HG03280 (cell line): Measurements from ENCODE around the gene WFIKKN1.
"Not testable (repeated sequence)": the region's sequence is repeated elsewhere in the genome, so short reads cannot be mapped to it uniquely, and the experiment has no call there.

Experiments used
- ATAC-seq: cut with Tn5 transposase; IDR thresholded peaks from one replicate; pipeline ENCODE4 v1.9.1; 2021; ENCODE audit warnings: mild to moderate bottlenecking, moderate library complexity; ENCODE audit not compliant: unreplicated experiment

WFIKKN1 gene

GRCh38 chr16:593807-594206 lies 37.0 kb upstream of the WFIKKN1 start:
- ATAC-seq: no peak

DNA sequence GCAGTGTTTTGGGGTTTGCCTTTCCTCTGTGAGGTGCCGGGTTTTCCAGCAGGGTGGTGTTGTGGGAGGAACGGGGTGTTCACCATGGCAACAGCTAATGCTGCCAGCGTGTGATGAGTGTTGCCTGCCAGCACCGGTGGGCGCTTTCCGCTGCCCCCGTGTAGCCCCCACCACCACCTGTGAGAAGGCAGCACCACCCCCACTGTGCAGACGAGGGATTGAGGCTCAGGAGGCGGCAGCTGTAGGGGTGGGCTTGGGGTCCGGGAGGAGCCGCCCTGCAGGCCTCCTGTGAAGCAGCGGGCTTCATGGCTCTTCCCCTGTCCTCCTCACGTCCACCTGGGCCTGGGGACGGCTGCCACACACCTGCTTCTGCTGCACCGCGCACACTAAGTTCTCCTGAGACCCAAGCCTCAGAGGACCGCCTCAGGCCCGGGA lies 35.7 kb upstream of the WFIKKN1 start:
- no peak for ATAC-seq

- no peak for ATAC-seq
Observed at GRCh38 chr16:595942-596735, 34.6 kb upstream of the WFIKKN1 start.

DNA sequence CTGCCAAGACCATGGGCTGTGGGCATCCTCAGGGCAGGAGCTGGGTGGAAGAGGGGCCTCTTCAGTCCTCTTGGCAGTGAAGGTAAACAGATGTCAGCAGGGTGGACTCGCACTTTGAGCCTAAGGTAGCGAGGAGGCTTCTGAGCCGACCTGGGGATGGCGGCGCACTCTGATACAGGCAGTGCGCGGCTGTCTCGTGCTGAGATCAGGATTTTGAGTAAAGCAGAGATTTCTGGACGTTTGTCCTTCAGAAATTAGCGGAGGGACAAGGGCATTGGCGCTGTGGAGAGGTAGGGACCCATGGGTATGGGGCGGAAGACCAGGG lies 34.1 kb upstream of the WFIKKN1 start:
- no peak for ATAC-seq

DNA sequence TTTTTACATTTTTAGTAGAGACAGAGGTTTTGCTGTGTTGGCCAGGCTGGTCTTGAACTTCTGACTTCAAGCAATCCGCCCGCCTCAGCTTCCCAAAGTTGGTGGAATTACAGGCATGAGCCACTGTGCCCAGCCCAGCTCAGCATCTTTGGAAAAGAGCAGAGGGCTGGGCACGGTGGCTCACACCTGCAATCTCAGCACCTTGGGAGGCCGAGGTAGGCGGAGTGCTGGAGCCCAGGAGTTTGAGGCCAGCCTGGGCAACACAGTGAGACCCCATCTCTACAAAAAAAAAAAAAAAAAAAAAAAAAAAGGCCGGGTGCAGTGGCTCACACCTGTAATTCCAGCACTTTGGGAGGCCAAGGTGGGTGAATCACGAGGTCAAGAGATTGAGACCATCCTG lies 33.1 kb upstream of the WFIKKN1 start:
- not testable (repeated sequence) for ATAC-seq

- no peak for ATAC-seq
Observed at GRCh38 chr16:598823-599739, 31.7 kb upstream of the WFIKKN1 start.

- no peak for ATAC-seq
Observed at GRCh38 chr16:600781-601180, 30.0 kb upstream of the WFIKKN1 start.

DNA sequence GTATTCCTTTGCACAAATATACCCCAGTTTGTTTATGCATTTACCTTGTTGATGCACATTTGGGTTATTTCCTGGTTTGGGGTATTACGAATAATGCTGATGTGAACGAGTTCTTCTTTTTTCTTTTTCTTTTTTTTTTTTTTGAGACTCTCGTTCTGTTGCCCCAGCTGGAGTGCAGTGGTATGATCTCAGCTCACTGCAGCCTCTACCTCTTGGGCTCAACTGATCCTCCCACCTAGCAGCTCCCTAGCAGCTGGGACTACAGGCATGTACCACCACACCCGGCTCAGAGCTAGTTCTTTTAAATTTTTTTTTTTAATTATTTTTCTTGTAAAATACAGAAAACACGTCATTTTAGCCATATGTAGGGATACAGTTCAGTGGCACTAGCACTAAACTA lies 26.9 kb upstream of the WFIKKN1 start:
- ATAC-seq: no peak

- ATAC-seq: no peak
Observed at GRCh38 chr16:606656-607307, 24.0 kb upstream of the WFIKKN1 start.

- ATAC-seq: no peak
Observed at GRCh38 chr16:608019-608418, 22.8 kb upstream of the WFIKKN1 start.

GRCh38 chr16:609316-609715 lies 21.5 kb upstream of the WFIKKN1 start:
- no peak for ATAC-seq

- no peak for ATAC-seq
Observed at GRCh38 chr16:609984-610383, 20.8 kb upstream of the WFIKKN1 start.

DNA sequence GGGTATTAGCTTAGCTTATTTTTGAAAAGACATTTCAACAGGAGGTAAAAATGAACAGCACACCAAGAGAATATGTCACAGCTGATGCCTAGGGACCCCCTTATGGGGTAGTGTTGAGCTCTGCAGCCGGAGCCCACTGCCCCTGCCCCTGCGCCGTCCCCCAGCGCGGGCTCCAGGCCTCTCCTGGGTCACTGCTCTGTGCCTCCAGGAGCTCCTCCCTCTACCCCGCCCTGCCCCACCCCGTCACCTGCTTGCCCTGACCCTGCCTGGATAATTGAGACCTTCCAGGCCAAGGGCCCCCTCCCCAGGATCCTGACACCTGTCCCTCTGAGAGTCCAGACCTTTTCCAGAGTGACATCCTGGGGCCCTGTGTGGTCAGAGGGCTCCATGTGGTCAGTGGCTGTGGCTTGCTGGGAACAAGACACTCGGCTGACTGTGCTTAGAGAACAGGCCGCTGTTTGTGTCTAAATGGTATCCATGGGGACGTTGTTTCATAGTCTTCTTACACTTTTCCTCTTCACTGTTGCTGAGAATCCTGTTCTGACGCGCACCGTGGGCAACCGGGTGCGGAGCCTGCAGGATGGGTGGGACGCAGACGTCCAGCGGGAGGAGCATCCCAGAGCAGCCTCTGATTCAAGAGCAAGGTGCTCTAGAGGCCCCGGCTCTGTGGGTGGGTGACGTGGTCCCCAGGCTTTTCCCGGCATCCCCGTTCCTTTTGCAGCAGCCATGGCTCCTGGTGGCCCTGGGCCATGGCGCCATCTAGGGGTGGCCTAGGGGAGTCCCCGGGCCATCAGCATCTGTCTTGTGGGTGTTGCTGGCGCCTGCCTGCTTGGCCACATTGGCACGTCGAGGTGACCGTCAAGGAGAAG lies 20.0 kb upstream of the WFIKKN1 start:
- no peak for ATAC-seq

DNA sequence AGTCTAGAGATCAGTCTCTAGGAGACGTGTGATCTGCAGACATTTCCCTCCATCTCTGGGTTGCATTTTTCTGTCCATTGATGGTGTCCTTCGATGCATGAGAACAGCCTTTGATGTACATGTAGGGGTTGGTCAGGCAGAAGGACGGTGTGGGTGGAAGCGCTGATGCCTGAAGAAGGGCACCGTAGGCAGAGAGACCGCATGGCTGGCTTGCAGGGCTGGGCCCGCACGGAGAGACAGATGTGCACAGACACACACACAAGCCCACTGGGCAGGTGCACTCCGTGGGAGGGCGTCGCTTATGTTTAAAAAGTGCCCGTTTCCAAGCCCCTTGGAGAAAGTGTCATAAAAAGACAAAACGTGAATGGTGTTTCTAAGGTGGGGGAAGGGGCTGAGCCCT lies 15.7 kb upstream of the WFIKKN1 start:
- no peak for ATAC-seq

DNA sequence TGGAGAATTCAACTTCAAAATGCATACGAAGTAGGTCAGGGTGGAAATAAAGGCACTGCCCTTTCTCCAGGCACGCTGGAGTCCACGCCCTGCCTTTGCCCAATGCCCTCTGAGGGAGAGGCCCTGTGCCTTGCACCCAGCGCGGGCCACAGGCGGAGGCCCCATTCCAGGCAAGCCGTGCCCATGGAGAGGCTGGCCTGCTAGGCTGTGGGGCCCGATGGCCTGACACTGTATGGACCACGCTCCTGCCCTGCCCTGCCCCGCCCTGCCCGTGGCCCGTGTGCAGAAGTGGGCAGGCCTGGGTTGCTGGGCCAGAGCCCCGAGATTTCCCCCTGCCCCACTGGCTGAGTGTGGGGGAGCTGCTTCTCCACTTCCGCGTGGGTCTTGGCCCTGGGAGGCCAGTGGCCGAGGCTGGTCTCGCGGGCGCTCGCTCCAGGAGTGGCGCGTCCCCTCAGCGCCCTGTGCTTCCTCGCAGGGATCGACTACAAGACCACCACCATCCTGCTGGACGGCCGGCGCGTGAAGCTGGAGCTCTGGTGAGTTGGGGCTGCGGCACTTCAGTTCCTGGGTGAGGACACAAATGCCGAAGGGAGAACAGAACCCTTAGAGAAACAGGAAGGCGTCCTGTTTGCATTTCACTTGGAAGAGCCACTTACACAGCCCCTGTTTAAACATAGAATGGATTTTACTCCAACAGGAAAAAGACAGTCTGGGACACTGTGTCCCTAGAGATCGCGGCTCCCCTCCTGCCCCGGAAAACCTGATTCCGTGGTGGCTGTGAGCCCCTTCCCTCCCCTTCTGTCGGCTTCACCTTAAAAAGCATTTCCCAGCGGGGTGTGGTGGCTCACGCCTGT lies 13.8 kb upstream of the WFIKKN1 start:
- ATAC-seq: no peak

DNA sequence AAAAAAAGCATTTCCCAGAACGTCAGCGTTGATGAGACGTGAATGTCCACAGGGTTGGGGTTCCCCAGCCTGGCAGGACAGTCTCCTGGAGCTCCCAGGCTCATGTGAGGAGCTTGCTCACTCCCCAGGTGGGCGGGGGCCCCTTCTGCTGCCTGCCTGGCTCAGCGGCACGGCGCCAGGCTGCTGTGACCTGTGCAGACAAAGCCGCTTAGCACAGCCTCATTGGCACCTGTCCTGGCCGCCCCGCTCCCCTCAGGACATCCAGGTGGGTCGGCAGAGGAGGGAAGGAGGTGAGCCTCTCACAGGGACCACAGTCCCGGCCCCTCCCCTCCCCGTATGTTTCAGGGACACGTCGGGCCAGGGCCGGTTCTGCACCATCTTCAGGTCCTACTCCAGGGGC lies 12.9 kb upstream of the WFIKKN1 start:
- no peak for ATAC-seq

- ATAC-seq: no peak
Observed at GRCh38 chr16:619476-620100, 11.2 kb upstream of the WFIKKN1 start.

DNA sequence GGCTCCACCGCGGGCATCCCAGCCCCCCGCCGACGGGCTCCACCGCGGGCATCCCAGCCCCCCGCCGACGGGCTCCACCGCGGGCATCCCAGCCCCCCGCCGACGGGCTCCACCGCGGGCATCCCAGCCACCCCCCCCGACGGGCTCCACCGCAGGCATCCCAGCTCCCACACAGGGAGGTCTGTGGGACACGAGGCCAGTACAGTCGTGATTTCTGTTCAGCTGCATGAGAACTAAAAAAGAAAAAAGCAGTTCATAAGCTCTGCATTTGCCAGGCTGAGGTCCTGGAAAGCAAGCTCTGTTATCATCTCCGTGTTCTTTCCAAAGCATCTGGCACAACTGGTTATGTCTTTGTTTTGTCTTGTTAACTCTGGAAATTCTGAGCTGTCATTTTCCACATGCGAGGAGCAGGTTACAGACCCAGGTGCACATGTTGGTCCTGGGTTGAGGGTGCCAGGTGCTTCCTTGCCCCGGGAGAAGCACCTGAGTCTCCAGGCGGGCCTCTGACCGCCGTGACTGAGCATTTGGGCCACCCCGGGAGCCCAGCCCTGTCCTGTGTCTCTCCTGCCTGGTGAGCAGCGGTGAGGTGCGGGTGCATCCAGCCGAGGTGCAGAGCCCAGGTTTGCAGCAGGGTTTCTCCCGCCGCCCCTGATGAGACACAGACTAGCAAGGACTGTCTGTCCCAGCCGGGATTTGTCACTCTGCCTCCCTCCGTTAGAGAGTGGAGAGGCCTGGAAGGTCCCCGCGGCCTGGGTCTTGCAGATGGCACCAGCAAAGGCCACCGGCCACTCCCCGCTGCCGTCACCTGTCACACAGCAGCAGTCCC lies 9.9 kb upstream of the WFIKKN1 start:
- no peak for ATAC-seq
